Measurements from ENCODE around the gene BPNT1. TPM values are rescaled to one million over a fixed set of nuclear protein-coding genes. Genes with fewer than 3 reads are reported as not detected.
A peak's percentile ranks its signal among the peaks of the same experiment; 100 is the strongest.
"Not testable (repeated sequence)": the region's sequence is repeated elsewhere in the genome, so short reads cannot be mapped to it uniquely, and the experiment has no call there.

The BPNT1 gene
- total RNA-seq, 1 donor from 2014 or later, result 27.2 TPM

- DNase-seq, result peak; percentile 98
- Mint-ChIP-seq H3K9me3 (no peaks in the 10 kb centered on the region), H3K27me3 (no peaks in the 10 kb centered on the region), H3K4me3 (peak within 1 kb of the TSS; percentile 91), H3K27ac (peak within 1 kb of the TSS; percentile 92), H3K4me1 (peaks cover 37% of the 10 kb centered on the region), H3K36me3 (ENCODE audit: low read depth) (peaks cover 17% of the 10 kb centered on the region)
- intact Hi-C loops (cut with micrococcal nuclease), result loop anchor here (1.0 to 10.0 kb wide), 4 partner anchors 43 to 1789 kb away; partner anchors contain the start of genes BPNT1, IARS2 and RAB3GAP2
These were observed 43.3 kb downstream of the BPNT1 start, which contains the start of gene EPRS1 for GRCh38 chr1:220046052-220046930. EPRS1 (minus strand) TSS chr1:220046505; CDS start chr1:220046388, 117 bp downstream.

GRCh38 chr1:220045356-220046051 is 44.1 kb downstream of the BPNT1 start:
- Mint-ChIP-seq H3K4me1 (peaks cover 37% of the 10 kb centered on the region), H3K4me3 (peak overlapping the region; percentile 91), H3K27me3 (no peaks in the 10 kb centered on the region), H3K36me3 (ENCODE audit: low read depth) (peaks cover 19% of the 10 kb centered on the region), H3K9me3 (no peaks in the 10 kb centered on the region), H3K27ac (peak overlapping the region; percentile 92)
- intact Hi-C loops (cut with micrococcal nuclease), result loop anchor here (1.0 to 10.0 kb wide), 4 partner anchors 44 to 1789 kb away; partner anchors contain the start of genes BPNT1, IARS2 and RAB3GAP2
- peak; percentile 65 for DNase-seq

GRCh38 chr1:220044678-220045355 is 44.8 kb downstream of the BPNT1 start:
- H3K36me3 Mint-ChIP-seq (ENCODE audit: low read depth), result peaks cover 20% of the 10 kb centered on the region

DNA sequence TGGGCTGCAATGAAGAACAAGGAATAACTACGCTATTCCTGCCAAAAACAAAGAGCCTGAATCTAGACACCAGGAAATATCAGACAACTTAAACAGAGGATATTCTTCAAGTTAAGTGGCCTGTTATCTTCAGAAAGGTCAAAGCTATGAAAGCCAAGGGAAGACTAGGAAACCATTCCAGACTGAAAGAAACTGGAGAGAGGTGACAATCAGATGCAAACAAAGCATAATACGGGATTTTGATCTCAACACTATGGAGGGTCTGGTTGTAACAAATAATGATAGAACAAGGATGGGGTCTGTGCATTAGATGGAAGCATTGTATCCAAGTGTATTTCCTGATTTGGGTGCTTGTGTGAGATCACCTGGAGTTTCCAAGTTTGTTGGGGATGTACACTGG is 45.9 kb downstream of the BPNT1 start:
- peaks cover 40% of the 10 kb centered on the region for H3K4me1 Mint-ChIP-seq
- no peaks in the 10 kb centered on the region for H3K27me3 Mint-ChIP-seq
- DNase-seq, result no peak
- H3K27ac Mint-ChIP-seq, result peak overlapping the region; percentile 0
- H3K9me3 Mint-ChIP-seq, result no peaks in the 10 kb centered on the region
- intact Hi-C loops (cut with micrococcal nuclease), result loop anchor here (10.0 kb wide), 1 partner anchor 1791 kb away; no protein-coding TSS in a partner anchor
- H3K36me3 Mint-ChIP-seq (ENCODE audit: low read depth), result peaks cover 28% of the 10 kb centered on the region
- peak overlapping the region; percentile 56 for H3K4me3 Mint-ChIP-seq

More at GRCh38 chr1:220044678-220045355, 44.8 kb downstream of the BPNT1 start:
- Mint-ChIP-seq H3K9me3 (no peaks in the 10 kb centered on the region), H3K27me3 (no peaks in the 10 kb centered on the region), H3K4me3 (peak overlapping the region; percentile 91), H3K4me1 (peaks cover 37% of the 10 kb centered on the region), H3K27ac (peak overlapping the region; percentile 92)
- no peak for DNase-seq
- intact Hi-C loops (cut with micrococcal nuclease), result loop anchor here (5.0 to 10.0 kb wide), 2 partner anchors 227 to 1790 kb away; partner anchors contain the start of gene RAB3GAP2

GRCh38 chr1:220040028-220040596 is 49.5 kb downstream of the BPNT1 start:
- intact Hi-C loops (cut with micrococcal nuclease), result loop anchor here (10.0 kb wide), 1 partner anchor 1795 kb away; no protein-coding TSS in a partner anchor
- Mint-ChIP-seq H3K27me3 (no peaks in the 10 kb centered on the region), H3K27ac (no peak overlapping the region), H3K4me1 (peaks cover 37% of the 10 kb centered on the region), H3K36me3 (ENCODE audit: low read depth) (peaks cover 43% of the 10 kb centered on the region), H3K9me3 (no peaks in the 10 kb centered on the region), H3K4me3 (no peak overlapping the region)
- DNase-seq, result no peak

DNA sequence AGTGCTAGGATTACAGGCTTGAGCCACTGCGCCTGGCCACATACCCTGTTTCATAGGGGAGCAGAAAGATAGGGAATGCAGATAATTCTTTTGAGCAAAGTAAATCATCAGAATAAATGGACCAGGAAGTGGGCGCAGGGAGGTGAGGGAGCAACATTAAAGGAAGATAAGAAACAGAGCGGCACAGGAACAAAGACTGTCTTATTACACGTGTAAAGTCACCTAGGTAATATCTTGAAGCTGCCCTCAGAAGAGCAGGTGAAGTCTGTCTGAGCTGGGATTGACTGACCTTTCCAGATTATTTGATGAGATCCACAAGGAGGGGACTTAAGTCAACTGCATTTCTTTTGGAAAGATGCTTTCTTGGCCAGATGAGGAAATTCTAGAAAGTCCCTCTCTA is 50.9 kb downstream of the BPNT1 start:
- Mint-ChIP-seq H3K4me1 (peaks cover 34% of the 10 kb centered on the region), H3K9me3 (no peaks in the 10 kb centered on the region)

GRCh38 chr1:220037810-220038209 is 51.8 kb downstream of the BPNT1 start:
- Mint-ChIP-seq H3K27ac (peak overlapping the region; percentile 21), H3K36me3 (ENCODE audit: low read depth) (peaks cover 43% of the 10 kb centered on the region)
- H3K4me3 Mint-ChIP-seq, result not testable (repeated sequence)

More for the DNA sequence above, 50.9 kb downstream of the BPNT1 start:
- Mint-ChIP-seq H3K4me3 (no peak overlapping the region), H3K27me3 (no peaks in the 10 kb centered on the region), H3K27ac (peak overlapping the region; percentile 62), H3K36me3 (ENCODE audit: low read depth) (peaks cover 47% of the 10 kb centered on the region)
- intact Hi-C loops (cut with micrococcal nuclease), result no loop called here
- DNase-seq, result no peak

DNA sequence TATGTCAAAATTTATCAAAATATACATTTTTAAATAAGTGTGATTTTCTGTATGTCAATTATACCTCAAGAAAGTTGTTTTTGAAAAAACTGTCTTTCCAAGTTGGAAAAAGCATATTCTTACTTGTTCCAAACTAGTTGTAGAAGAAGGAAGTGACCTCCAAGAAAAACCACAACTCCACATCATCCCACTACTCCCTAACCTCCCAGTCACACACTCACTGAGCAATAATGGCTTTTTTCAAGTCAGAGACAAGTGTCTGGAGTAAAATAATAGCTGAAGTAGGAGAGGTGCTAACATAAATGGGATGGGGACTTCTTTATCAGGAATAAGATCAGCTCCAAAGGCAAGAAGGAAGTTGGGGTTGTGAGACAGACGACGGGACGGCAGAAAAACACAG is 56.7 kb downstream of the BPNT1 start:
- Mint-ChIP-seq H3K9me3 (no peaks in the 10 kb centered on the region), H3K36me3 (ENCODE audit: low read depth) (peaks cover 50% of the 10 kb centered on the region), H3K27me3 (no peaks in the 10 kb centered on the region), H3K4me3 (no peak overlapping the region), H3K4me1 (peaks cover 14% of the 10 kb centered on the region), H3K27ac (no peak overlapping the region)
- no peak for DNase-seq
- intact Hi-C loops (cut with micrococcal nuclease), result no loop called here

More at GRCh38 chr1:220037810-220038209, 51.8 kb downstream of the BPNT1 start:
- H3K9me3 Mint-ChIP-seq; H3K27me3 Mint-ChIP-seq; DNase-seq; intact Hi-C loops (cut with micrococcal nuclease): not testable (repeated sequence)
- H3K4me1 Mint-ChIP-seq, result peaks cover 28% of the 10 kb centered on the region

DNA sequence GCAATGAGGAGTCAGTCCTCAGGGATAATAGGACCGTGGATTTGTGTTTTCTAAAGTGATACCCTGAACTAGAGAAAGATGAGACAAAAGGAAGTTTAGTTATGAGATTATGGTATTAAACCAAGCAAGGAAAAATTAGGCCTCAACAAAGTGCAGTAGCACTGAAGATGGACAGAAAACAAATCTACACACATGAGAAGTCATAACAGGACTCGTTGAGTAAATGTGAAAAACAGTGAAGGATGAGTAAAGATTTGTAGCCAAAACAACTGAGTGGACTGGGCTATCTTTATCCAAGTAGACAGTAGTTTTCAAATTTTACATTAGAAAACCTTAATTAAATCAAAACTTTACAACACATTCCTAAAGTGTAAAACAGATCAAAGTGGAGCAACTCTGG is 58.3 kb downstream of the BPNT1 start:
- intact Hi-C loops (cut with micrococcal nuclease), result no loop called here
- Mint-ChIP-seq H3K36me3 (ENCODE audit: low read depth) (peaks cover 42% of the 10 kb centered on the region), H3K4me3 (no peak overlapping the region), H3K27ac (no peak overlapping the region), H3K4me1 (peaks cover 6% of the 10 kb centered on the region), H3K9me3 (no peaks in the 10 kb centered on the region), H3K27me3 (no peaks in the 10 kb centered on the region)
- no peak for DNase-seq

DNA sequence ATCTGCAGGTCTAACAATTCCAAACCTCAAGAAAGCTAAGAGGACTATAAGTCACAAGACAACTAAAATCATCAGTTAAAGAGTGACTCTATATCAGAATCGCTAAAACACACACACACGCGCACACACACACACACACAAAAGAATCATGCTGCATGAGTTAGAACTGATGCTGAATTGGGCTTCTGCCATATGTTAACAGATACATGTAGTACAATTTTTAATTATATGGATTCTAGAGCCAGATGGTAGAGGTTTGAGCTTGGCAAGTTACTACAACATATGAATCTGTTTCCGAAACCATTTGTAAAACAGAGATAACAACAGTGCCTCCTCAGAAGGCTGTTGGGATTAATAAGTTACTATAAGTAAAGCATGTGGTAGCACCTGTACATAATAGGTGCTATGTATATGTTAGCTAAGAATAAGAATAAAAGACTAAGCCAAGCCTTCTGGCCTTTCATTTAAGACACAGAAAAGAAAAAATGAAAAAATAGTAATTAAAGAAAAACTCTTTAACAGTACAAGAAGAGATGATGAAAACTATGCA is 61.2 kb downstream of the BPNT1 start:
- H3K27ac Mint-ChIP-seq, result no peak overlapping the region
- no peaks in the 10 kb centered on the region for H3K9me3 Mint-ChIP-seq
- no peaks in the 10 kb centered on the region for H3K27me3 Mint-ChIP-seq
- H3K36me3 Mint-ChIP-seq (ENCODE audit: low read depth), result peaks cover 50% of the 10 kb centered on the region
- DNase-seq, result no peak
- no peak overlapping the region for H3K4me3 Mint-ChIP-seq
- intact Hi-C loops (cut with micrococcal nuclease), result no loop called here
- no peaks in the 10 kb centered on the region for H3K4me1 Mint-ChIP-seq

DNA sequence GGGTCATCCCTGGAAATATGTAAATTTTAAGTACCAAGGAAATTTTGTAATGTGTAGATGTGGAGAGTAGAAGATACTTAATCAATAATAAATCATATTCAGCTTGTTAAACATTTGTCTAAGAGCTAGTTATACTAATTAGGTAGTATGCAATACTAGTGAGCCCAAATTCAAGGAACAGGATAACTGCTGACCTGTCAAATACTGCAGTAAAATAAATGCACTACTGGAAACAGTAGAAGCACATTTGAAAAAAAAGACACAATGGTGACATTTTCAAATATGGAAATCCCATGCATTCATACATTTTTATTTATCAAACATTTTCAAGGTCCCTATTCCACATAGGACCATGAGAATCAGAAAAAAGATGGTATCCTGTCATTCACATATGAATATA is 70.5 kb downstream of the BPNT1 start:
- H3K27me3 Mint-ChIP-seq, result no peaks in the 10 kb centered on the region
- peaks cover 69% of the 10 kb centered on the region for H3K36me3 Mint-ChIP-seq (ENCODE audit: low read depth)
- intact Hi-C loops (cut with micrococcal nuclease), result no loop called here
- H3K27ac Mint-ChIP-seq, result no peak overlapping the region
- H3K9me3 Mint-ChIP-seq, result no peaks in the 10 kb centered on the region
- no peak for DNase-seq
- H3K4me1 Mint-ChIP-seq, result peaks cover 28% of the 10 kb centered on the region
- H3K4me3 Mint-ChIP-seq, result no peak overlapping the region

GRCh38 chr1:220013497-220013896 is 76.1 kb downstream of the BPNT1 start:
- Mint-ChIP-seq H3K4me3 (peak overlapping the region; percentile 50), H3K4me1 (peaks cover 33% of the 10 kb centered on the region)

GRCh38 chr1:220012259-220012658 is 77.3 kb downstream of the BPNT1 start:
- Mint-ChIP-seq H3K4me1 (peaks cover 32% of the 10 kb centered on the region), H3K9me3 (no peaks in the 10 kb centered on the region), H3K36me3 (ENCODE audit: low read depth) (peaks cover 65% of the 10 kb centered on the region), H3K27me3 (no peaks in the 10 kb centered on the region), H3K4me3 (no peak overlapping the region), H3K27ac (peak overlapping the region; percentile 16)
- DNase-seq, result no peak
- intact Hi-C loops (cut with micrococcal nuclease), result no loop called here

More at GRCh38 chr1:220013497-220013896, 76.1 kb downstream of the BPNT1 start:
- no peaks in the 10 kb centered on the region for H3K9me3 Mint-ChIP-seq
- no peaks in the 10 kb centered on the region for H3K27me3 Mint-ChIP-seq
- H3K27ac Mint-ChIP-seq, result peak overlapping the region; percentile 75
- H3K36me3 Mint-ChIP-seq (ENCODE audit: low read depth), result peaks cover 68% of the 10 kb centered on the region
- intact Hi-C loops (cut with micrococcal nuclease), result no loop called here
- no peak for DNase-seq
